Keratinocyte (primary cell): ENCODE data around the gene ANO2. TPM values are rescaled to one million over a fixed set of nuclear protein-coding genes. Genes with fewer than 3 reads are reported as not detected.

Experiments used
- DNase-seq: peaks from one replicate; pipeline ENCODE4 v3.0.0-alpha.2; 2011; ENCODE audit warnings: low read depth, missing footprints, low spot score
- FAIRE-seq: peaks from 2 replicates; lab custom pipeline; 2011; peaks lifted over from hg19 to GRCh38; lab: Jason Lieb, UNC
- H2AFZ ChIP-seq: 2 replicates; pipeline ENCODE4 v1.6.0; 2012; ENCODE audit warnings: low read length, control low read depth, inconsistent platforms; ENCODE audit not compliant: control insufficient read depth
- H3K27ac ChIP-seq: 2 replicates; pipeline ENCODE4 v1.5.1; 2011; ENCODE audit warnings: low read length; ENCODE audit not compliant: control insufficient read depth, insufficient read depth
- H3K27me3 ChIP-seq: 3 replicates; pipeline ENCODE4 v1.6.0; 2011; ENCODE audit warnings: low read length; ENCODE audit not compliant: control insufficient read depth, insufficient read depth; ENCODE audit errors: extremely low read depth
- H3K36me3 ChIP-seq, 2 experiments: 2 replicates in 1 of 2; 3 replicates in 1 of 2; pipeline ENCODE4 v1.5.1; 2011; ENCODE audit warnings: low read length in 2 of 2, mild to moderate bottlenecking in 1 of 2; ENCODE audit not compliant: control insufficient read depth in 2 of 2, insufficient read depth in 2 of 2; ENCODE audit errors: extremely low read depth in 1 of 2
- H3K4me1 ChIP-seq: 3 replicates; pipeline ENCODE4 v1.5.1; 2011; ENCODE audit warnings: low read length; ENCODE audit not compliant: control insufficient read depth, insufficient read depth; ENCODE audit errors: extremely low read depth
- H3K4me2 ChIP-seq: 3 replicates; pipeline ENCODE4 v1.6.0; 2011; ENCODE audit warnings: low read depth, low read length; ENCODE audit not compliant: control insufficient read depth, insufficient read depth; ENCODE audit errors: extremely low read depth
- H3K4me3 ChIP-seq, 3 experiments: fragments of 200-600 bp in 1 of 3; sonication (generic) in 1 of 3; 2 replicates in 2 of 3; 3 replicates in 1 of 3; pipeline ENCODE4 v1.5.1; 2011 to 2016; ENCODE audit warnings: low read length in 3 of 3, mild to moderate bottlenecking in 3 of 3, control low read depth in 2 of 3, inconsistent platforms in 1 of 3, low read depth in 1 of 3, mixed read lengths in 1 of 3, mixed run types in 1 of 3, moderate library complexity in 1 of 3; ENCODE audit not compliant: control insufficient read depth in 2 of 3, insufficient read depth in 2 of 3; ENCODE audit errors: extremely low read depth in 1 of 3
- H3K79me2 ChIP-seq: 2 replicates; pipeline ENCODE4 v1.6.0; 2012; ENCODE audit warnings: low read length; ENCODE audit not compliant: control insufficient read depth, insufficient read depth
- H3K9ac ChIP-seq: 3 replicates; pipeline ENCODE4 v1.6.0; 2011; ENCODE audit warnings: low read length; ENCODE audit not compliant: control insufficient read depth, insufficient read depth; ENCODE audit errors: extremely low read depth
- H3K9me1 ChIP-seq: 3 replicates; pipeline ENCODE4 v1.6.0; 2011; ENCODE audit warnings: low read length; ENCODE audit not compliant: control insufficient read depth, insufficient read depth; ENCODE audit errors: extremely low read depth
- H3K9me3 ChIP-seq: 2 replicates; pipeline ENCODE4 v1.5.1; 2012; ENCODE audit warnings: low read depth, low read length; ENCODE audit not compliant: control insufficient read depth
- H4K20me1 ChIP-seq: 3 replicates; pipeline ENCODE4 v1.6.0; 2011; ENCODE audit warnings: low read length; ENCODE audit not compliant: control insufficient read depth, insufficient read depth; ENCODE audit errors: extremely low read depth
- EZH2 ChIP-seq: IDR thresholded peaks from one replicate; pipeline ENCODE4 v1.6.1; 2012; ENCODE audit warnings: inconsistent platforms, mild to moderate bottlenecking, low read length, moderate library complexity
- dilution Hi-C: fragments of 300-500 bp; cut with MboI; formaldehyde crosslinking; loops from one replicate; pipeline ENCODE4 v1.7.0; 2020; ENCODE audit warnings: low sequenced_read_pairs; ENCODE audit not compliant: extremely low pct_ligation_motif_present
- polyA plus RNA-seq, 5 experiments: library from polyadenylated mRNA; depleted of rRNA in 3 of 5; stranded (reverse) in 3 of 5; stranded (forward) in 1 of 5; unstranded in 1 of 5; fragments of >200 nt; gene quantifications; 1 replicate in 1 of 5; 2 replicates in 3 of 5; 3 replicates in 1 of 5; pipeline versions ENCODE4 v1.2.1 to v1.2.3, GENCODE V29; 2011 to 2012; ENCODE audit warnings: missing spikeins in 2 of 5, low read depth in 1 of 5, low replicate concordance in 1 of 5
- TF ChIP-seq, protein P1 (sequence below), 3 experiments: IDR thresholded peaks in 1 of 3; conservative IDR thresholded peaks in 1 of 3; optimal IDR thresholded peaks in 1 of 3; 2 replicates in 2 of 3; 3 replicates in 1 of 3; pipeline versions ENCODE3 to v1.5.1; 2011; ENCODE audit warnings: low read length in 3 of 3, mild to moderate bottlenecking in 3 of 3, moderate library complexity in 2 of 3, control low read depth in 1 of 3, inconsistent platforms in 1 of 3; ENCODE audit not compliant: insufficient read depth in 2 of 3; ENCODE audit errors: extremely low read depth in 1 of 3

ANO2 gene
- polyA plus RNA-seq, 1 donor (not counting 4 experiments of a cell fraction or from before 2014, with no cell fraction given), result 0.14 TPM

DNA sequence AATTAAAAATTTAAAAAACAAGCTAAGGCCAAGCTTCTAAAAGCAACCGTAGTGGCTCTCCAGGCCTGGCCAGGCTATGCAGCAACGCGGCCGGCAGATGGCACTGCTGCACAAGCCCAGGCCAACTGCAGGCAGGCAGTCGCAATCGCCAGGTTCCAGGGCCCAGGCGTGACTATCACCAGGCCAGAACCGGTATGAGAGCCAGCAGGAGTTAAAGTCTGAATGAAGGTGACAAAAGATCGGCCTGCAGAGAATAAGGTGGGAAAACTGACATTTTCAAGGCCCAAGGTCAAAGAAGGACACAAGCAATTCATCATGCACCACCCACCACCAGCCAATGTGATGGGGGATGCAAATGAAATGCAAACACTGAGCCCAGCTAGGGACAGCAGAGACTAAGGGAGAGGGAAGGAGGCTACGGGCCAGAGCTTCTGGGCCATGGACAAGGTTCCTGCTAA is 43.6 kb upstream of the ANO2 start:
- no peaks in the 10 kb centered on the region for H3K9me1 ChIP-seq
- H3K27ac ChIP-seq, result no peak overlapping the region
- no peaks in the 10 kb centered on the region for H3K9me3 ChIP-seq
- TF ChIP-seq, protein P1, sequence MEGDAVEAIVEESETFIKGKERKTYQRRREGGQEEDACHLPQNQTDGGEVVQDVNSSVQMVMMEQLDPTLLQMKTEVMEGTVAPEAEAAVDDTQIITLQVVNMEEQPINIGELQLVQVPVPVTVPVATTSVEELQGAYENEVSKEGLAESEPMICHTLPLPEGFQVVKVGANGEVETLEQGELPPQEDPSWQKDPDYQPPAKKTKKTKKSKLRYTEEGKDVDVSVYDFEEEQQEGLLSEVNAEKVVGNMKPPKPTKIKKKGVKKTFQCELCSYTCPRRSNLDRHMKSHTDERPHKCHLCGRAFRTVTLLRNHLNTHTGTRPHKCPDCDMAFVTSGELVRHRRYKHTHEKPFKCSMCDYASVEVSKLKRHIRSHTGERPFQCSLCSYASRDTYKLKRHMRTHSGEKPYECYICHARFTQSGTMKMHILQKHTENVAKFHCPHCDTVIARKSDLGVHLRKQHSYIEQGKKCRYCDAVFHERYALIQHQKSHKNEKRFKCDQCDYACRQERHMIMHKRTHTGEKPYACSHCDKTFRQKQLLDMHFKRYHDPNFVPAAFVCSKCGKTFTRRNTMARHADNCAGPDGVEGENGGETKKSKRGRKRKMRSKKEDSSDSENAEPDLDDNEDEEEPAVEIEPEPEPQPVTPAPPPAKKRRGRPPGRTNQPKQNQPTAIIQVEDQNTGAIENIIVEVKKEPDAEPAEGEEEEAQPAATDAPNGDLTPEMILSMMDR (optimal IDR thresholded peaks at IDR 0.05 in 1 of 3, IDR thresholded peaks at IDR 0.05 in 1 of 3, conservative IDR thresholded peaks at IDR 0.05 in 1 of 3; ENCODE audit: extremely low read depth in 1 of 3, insufficient read depth in 2 of 3, low read length in 3 of 3), result peak; percentile 88 to 98 (median 89)
- TF ChIP-seq EZH2, result no peak
- H3K4me2 ChIP-seq, result no peak overlapping the region
- no peaks in the 10 kb centered on the region for H3K79me2 ChIP-seq
- H3K4me1 ChIP-seq, result no peaks in the 10 kb centered on the region
- H3K4me3 ChIP-seq, result no peak overlapping the region
- no peak for DNase-seq
- dilution Hi-C loops, result no loop called here
- no peak overlapping the region for H3K9ac ChIP-seq
- no peak overlapping the region for H2AFZ ChIP-seq
- H3K27me3 ChIP-seq, result peaks cover 11% of the 10 kb centered on the region
- FAIRE-seq, result peak; percentile 80
- no peaks in the 10 kb centered on the region for H3K36me3 ChIP-seq
- H4K20me1 ChIP-seq, result no peaks in the 10 kb centered on the region

DNA sequence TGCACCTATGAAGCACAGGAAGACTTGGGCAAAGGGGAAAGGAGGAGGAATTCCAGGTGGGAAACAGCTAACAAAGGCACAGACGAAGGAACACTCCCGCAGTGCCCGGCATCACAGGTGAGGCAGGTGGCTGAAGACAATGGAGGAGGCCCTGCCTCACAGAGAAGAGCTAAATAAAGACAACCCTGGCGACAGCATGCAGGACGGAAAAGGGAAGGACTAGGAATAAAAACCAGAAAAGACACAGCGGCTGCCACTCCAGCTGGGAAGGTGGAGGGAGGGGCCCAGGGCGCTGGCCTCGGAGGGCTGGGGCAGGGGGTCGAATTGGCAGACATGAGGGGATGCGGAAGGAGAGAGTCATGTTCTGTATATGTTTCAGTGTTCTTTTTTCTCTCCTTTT is 43.0 kb upstream of the ANO2 start:
- no peak overlapping the region for H3K4me3 ChIP-seq
- no peaks in the 10 kb centered on the region for H3K9me3 ChIP-seq
- H2AFZ ChIP-seq, result no peak overlapping the region
- H3K9me1 ChIP-seq, result no peaks in the 10 kb centered on the region
- no peaks in the 10 kb centered on the region for H3K36me3 ChIP-seq
- H3K4me1 ChIP-seq, result no peaks in the 10 kb centered on the region
- no peak overlapping the region for H3K4me2 ChIP-seq
- H3K27ac ChIP-seq, result no peak overlapping the region
- H3K79me2 ChIP-seq, result no peaks in the 10 kb centered on the region
- no peak for FAIRE-seq
- DNase-seq, result no peak
- peaks cover 11% of the 10 kb centered on the region for H3K27me3 ChIP-seq
- TF ChIP-seq, protein P1 (optimal IDR thresholded peaks at IDR 0.05 in 1 of 3, IDR thresholded peaks at IDR 0.05 in 1 of 3, conservative IDR thresholded peaks at IDR 0.05 in 1 of 3; ENCODE audit: extremely low read depth in 1 of 3, insufficient read depth in 2 of 3, low read length in 3 of 3), result no peak
- no peak for TF ChIP-seq EZH2
- dilution Hi-C loops, result no loop called here
- H4K20me1 ChIP-seq, result no peaks in the 10 kb centered on the region
- no peak overlapping the region for H3K9ac ChIP-seq
